Body of pancreas (tissue), 4 donors: ENCODE data around the gene MYO1B.

ENCODE experiments used
- CTCF ChIP-seq, 7 experiments: fragments of 450-650 bp in 4 of 7; fragments of 200-600 bp in 3 of 7; sonication (generic) in 3 of 7; IDR thresholded peaks; one replicate each; pipeline ENCODE4 v1.5.1; 2016 to 2019; ENCODE audit warnings: antibody characterized with exemption in 7 of 7
- POLR2A ChIP-seq, 3 donors: fragments of 450-650 bp; IDR thresholded peaks; one replicate each; pipeline ENCODE4 v1.6.1; 2016; ENCODE audit warnings: antibody characterized with exemption in 3 of 3, mild to moderate bottlenecking in 2 of 3

GRCh38 chr2:191360918-191361317 is 115.7 kb downstream of the MYO1B start:
- TF ChIP-seq CTCF (IDR thresholded peaks at IDR 0.05) = no peak
- no peak for TF ChIP-seq POLR2A (IDR thresholded peaks at IDR 0.05)
